GM12873 (cell line): ENCODE data around the gene ATP6V0A4.

Experiments
- TF ChIP-seq, protein P1 (sequence below): IDR thresholded peaks from 2 replicates; pipeline ENCODE4 v1.5.1; 2012; ENCODE audit warnings: low read depth, mild to moderate bottlenecking, moderate library complexity, low read length, control low read depth; ENCODE audit not compliant: insufficient read depth; ENCODE audit errors: missing control alignments

The ATP6V0A4 gene

DNA sequence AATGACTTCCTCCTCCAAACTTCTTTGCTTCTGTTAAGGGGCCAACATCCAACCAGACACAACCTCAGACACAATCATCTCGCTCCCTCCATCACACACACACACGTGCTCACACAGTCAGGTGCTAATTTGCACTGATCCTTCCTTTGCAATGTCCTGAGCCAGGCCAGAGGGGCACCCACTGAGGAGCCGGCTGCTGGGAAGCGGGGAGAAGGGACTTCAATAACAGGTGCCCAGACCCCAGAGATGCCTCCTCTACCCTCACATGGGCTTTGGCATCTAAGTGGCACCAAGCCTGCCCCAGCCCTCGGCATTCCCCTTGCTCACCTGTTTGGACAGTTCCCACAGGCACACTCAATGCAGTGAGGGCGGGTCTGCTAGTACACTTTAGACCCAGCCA lies 62.6 kb downstream of the ATP6V0A4 start:
- TF ChIP-seq, protein P1, sequence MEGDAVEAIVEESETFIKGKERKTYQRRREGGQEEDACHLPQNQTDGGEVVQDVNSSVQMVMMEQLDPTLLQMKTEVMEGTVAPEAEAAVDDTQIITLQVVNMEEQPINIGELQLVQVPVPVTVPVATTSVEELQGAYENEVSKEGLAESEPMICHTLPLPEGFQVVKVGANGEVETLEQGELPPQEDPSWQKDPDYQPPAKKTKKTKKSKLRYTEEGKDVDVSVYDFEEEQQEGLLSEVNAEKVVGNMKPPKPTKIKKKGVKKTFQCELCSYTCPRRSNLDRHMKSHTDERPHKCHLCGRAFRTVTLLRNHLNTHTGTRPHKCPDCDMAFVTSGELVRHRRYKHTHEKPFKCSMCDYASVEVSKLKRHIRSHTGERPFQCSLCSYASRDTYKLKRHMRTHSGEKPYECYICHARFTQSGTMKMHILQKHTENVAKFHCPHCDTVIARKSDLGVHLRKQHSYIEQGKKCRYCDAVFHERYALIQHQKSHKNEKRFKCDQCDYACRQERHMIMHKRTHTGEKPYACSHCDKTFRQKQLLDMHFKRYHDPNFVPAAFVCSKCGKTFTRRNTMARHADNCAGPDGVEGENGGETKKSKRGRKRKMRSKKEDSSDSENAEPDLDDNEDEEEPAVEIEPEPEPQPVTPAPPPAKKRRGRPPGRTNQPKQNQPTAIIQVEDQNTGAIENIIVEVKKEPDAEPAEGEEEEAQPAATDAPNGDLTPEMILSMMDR, result no peak

DNA sequence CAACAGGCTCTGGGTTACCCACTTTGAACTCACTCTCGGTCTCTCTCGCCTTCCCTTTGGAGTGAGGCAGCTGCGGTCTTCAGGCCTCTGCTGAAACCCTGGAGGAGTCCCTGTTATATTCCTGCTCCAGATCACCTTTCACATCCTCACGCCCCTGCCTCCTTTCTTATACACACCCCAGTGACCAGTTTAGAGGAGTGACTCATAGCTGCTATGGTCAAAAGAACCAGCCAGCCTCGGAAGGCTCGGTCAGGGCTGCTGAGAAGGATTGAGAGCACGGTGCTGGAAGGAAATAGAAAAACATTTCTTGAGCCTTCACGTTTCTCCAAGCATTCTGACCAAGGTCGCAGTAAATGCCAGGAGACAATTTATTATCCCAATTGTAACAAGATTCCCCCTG lies 68.6 kb downstream of the ATP6V0A4 start:
- TF ChIP-seq, protein P1, result no peak

GRCh38 chr7:138727336-138728099 lies 70.5 kb downstream of the ATP6V0A4 start:
- TF ChIP-seq, protein P1, result no peak

- TF ChIP-seq, protein P1, result peak; percentile 27
Observed at GRCh38 chr7:138726288-138726687, 71.7 kb downstream of the ATP6V0A4 start.

- TF ChIP-seq, protein P1, result no peak
Observed at GRCh38 chr7:138720286-138720685, 77.7 kb downstream of the ATP6V0A4 start.

DNA sequence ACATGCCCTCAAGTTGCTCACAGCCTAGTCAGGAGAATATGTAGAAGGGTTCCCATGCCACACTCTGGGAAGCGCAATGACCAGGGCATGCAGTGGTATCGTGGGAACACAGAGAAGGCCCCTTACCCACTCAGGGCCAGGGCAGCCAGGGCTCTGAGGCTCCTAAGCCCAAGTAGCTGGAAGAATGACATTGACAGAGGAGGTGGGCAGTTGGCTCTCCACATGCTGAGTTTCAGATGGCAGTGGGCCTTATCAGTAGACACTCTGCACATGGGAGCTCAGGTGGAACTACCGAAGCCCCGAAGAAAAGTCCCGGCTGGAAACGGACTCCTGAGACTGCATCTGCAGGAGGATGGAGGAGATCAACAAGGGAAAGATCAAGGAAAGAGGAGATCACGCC lies 81.1 kb downstream of the ATP6V0A4 start:
- TF ChIP-seq, protein P1, result no peak

DNA sequence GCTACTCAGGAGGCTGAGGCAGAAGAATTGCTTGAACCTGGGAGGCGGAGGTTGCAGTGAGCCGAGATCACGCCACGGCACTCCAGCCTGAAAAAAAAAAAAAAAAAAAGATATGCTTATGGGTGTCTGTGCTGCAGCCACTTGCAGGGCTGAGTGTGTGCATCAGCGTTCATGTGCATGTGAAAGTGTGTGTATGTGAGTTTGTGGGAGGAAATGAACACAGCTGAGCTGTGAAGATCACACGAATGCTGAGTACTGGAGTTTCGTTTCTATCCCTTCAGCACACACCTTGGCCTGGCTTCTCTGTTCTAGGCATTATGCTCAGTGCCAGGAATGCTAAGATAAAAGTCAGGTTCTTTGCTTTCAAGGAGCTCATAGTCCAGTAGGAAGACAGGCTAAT lies 84.8 kb downstream of the ATP6V0A4 start:
- TF ChIP-seq, protein P1, result no peak
